ENCODE measurements around the gene FIBCD1. TPM values are rescaled to one million over a fixed set of nuclear protein-coding genes. Genes with fewer than 3 reads are reported as not detected.

FIBCD1 gene
- total RNA-seq, 2 experiments from 2014 or later, result not detected

- POLR2A ChIA-PET, result no interaction called here
- no peak overlapping the region for H3K27ac Mint-ChIP-seq
- DNase-seq, result no peak
- no peaks in the 10 kb centered on the region for H3K9me3 Mint-ChIP-seq
- CTCF ChIA-PET, result no interaction called here
- no peaks in the 10 kb centered on the region for H3K36me3 Mint-ChIP-seq (ENCODE audit: low read depth)
- no peaks in the 10 kb centered on the region for H3K4me1 Mint-ChIP-seq
- H3K4me3 Mint-ChIP-seq, result no peak overlapping the region
- H3K27me3 Mint-ChIP-seq, result peaks cover 5% of the 10 kb centered on the region
These were observed 42.1 kb upstream of the FIBCD1 start for GRCh38 chr9:130981002-130981755.

GRCh38 chr9:130980526-130980925, 41.5 kb upstream of the FIBCD1 start:
- Mint-ChIP-seq H3K4me1 (no peaks in the 10 kb centered on the region), H3K36me3 (ENCODE audit: low read depth) (no peaks in the 10 kb centered on the region), H3K27me3 (peaks cover 5% of the 10 kb centered on the region), H3K27ac (no peak overlapping the region), H3K9me3 (no peaks in the 10 kb centered on the region), H3K4me3 (no peak overlapping the region)
- DNase-seq, result no peak
- ChIA-PET POLR2A (no interaction called here), CTCF (no interaction called here)

- DNase-seq, result no peak
- peaks cover 5% of the 10 kb centered on the region for H3K27me3 Mint-ChIP-seq
- POLR2A ChIA-PET, result no interaction called here
- H3K27ac Mint-ChIP-seq, result no peak overlapping the region
- no peak overlapping the region for H3K4me3 Mint-ChIP-seq
- H3K36me3 Mint-ChIP-seq (ENCODE audit: low read depth), result no peaks in the 10 kb centered on the region
- no peaks in the 10 kb centered on the region for H3K9me3 Mint-ChIP-seq
- CTCF ChIA-PET, result no interaction called here
- H3K4me1 Mint-ChIP-seq, result no peaks in the 10 kb centered on the region
These were observed 40.7 kb upstream of the FIBCD1 start for GRCh38 chr9:130979591-130980385.

GRCh38 chr9:130977811-130978221, 38.8 kb upstream of the FIBCD1 start:
- Mint-ChIP-seq H3K36me3 (ENCODE audit: low read depth) (no peaks in the 10 kb centered on the region), H3K27me3 (peaks cover 5% of the 10 kb centered on the region), H3K27ac (no peak overlapping the region), H3K4me3 (no peak overlapping the region), H3K4me1 (no peaks in the 10 kb centered on the region), H3K9me3 (no peaks in the 10 kb centered on the region)
- ChIA-PET POLR2A (no interaction called here), CTCF (no interaction called here)
- no peak for DNase-seq

- peaks cover 9% of the 10 kb centered on the region for H3K27me3 Mint-ChIP-seq
- CTCF ChIA-PET, result no interaction called here
- no peak overlapping the region for H3K4me3 Mint-ChIP-seq
- H3K27ac Mint-ChIP-seq, result no peak overlapping the region
- DNase-seq, result no peak
- no peaks in the 10 kb centered on the region for H3K4me1 Mint-ChIP-seq
- POLR2A ChIA-PET, result no interaction called here
- H3K9me3 Mint-ChIP-seq, result no peaks in the 10 kb centered on the region
- H3K36me3 Mint-ChIP-seq (ENCODE audit: low read depth), result no peaks in the 10 kb centered on the region
These were observed 37.1 kb upstream of the FIBCD1 start for GRCh38 chr9:130975932-130976841.

- H3K27me3 Mint-ChIP-seq, result peaks cover 7% of the 10 kb centered on the region
- H3K27ac Mint-ChIP-seq, result no peak overlapping the region
- H3K4me3 Mint-ChIP-seq, result no peak overlapping the region
- POLR2A ChIA-PET, result no interaction called here
- CTCF ChIA-PET, result no interaction called here
- H3K36me3 Mint-ChIP-seq (ENCODE audit: low read depth), result no peaks in the 10 kb centered on the region
- H3K9me3 Mint-ChIP-seq, result no peaks in the 10 kb centered on the region
- no peaks in the 10 kb centered on the region for H3K4me1 Mint-ChIP-seq
- no peak for DNase-seq
These were observed 36.1 kb upstream of the FIBCD1 start for GRCh38 chr9:130975156-130975555.

- Mint-ChIP-seq H3K9me3 (no peaks in the 10 kb centered on the region), H3K36me3 (ENCODE audit: low read depth) (no peaks in the 10 kb centered on the region), H3K27ac (no peak overlapping the region), H3K4me1 (no peaks in the 10 kb centered on the region), H3K4me3 (no peak overlapping the region), H3K27me3 (peaks cover 6% of the 10 kb centered on the region)
- ChIA-PET POLR2A (no interaction called here), CTCF (no interaction called here)
- no peak for DNase-seq
These were observed 35.6 kb upstream of the FIBCD1 start for GRCh38 chr9:130974697-130975096.

GRCh38 chr9:130973686-130974281, 34.7 kb upstream of the FIBCD1 start:
- CTCF ChIA-PET, result no interaction called here

GRCh38 chr9:130972957-130973685, 34.1 kb upstream of the FIBCD1 start:
- H3K27ac Mint-ChIP-seq, result no peak overlapping the region
- peaks cover 6% of the 10 kb centered on the region for H3K27me3 Mint-ChIP-seq
- DNase-seq, result no peak
- ChIA-PET POLR2A (no interaction called here), CTCF (no interaction called here)
- no peaks in the 10 kb centered on the region for H3K4me1 Mint-ChIP-seq
- H3K9me3 Mint-ChIP-seq, result no peaks in the 10 kb centered on the region
- H3K4me3 Mint-ChIP-seq, result no peak overlapping the region
- H3K36me3 Mint-ChIP-seq (ENCODE audit: low read depth), result no peaks in the 10 kb centered on the region

More at GRCh38 chr9:130973686-130974281, 34.7 kb upstream of the FIBCD1 start:
- H3K4me1 Mint-ChIP-seq, result no peaks in the 10 kb centered on the region
- H3K9me3 Mint-ChIP-seq, result no peaks in the 10 kb centered on the region
- H3K27me3 Mint-ChIP-seq, result peaks cover 6% of the 10 kb centered on the region
- H3K27ac Mint-ChIP-seq, result no peak overlapping the region
- no peak overlapping the region for H3K4me3 Mint-ChIP-seq
- H3K36me3 Mint-ChIP-seq (ENCODE audit: low read depth), result no peaks in the 10 kb centered on the region
- no peak for DNase-seq
- POLR2A ChIA-PET, result no interaction called here

- Mint-ChIP-seq H3K36me3 (ENCODE audit: low read depth) (no peaks in the 10 kb centered on the region), H3K27ac (no peak overlapping the region), H3K9me3 (no peaks in the 10 kb centered on the region), H3K4me1 (no peaks in the 10 kb centered on the region), H3K4me3 (no peak overlapping the region), H3K27me3 (peaks cover 6% of the 10 kb centered on the region)
- ChIA-PET CTCF (no interaction called here), POLR2A (no interaction called here)
- no peak for DNase-seq
These were observed 33.4 kb upstream of the FIBCD1 start for GRCh38 chr9:130972277-130972956.

GRCh38 chr9:130971294-130971849, 32.3 kb upstream of the FIBCD1 start:
- H3K9me3 Mint-ChIP-seq, result no peaks in the 10 kb centered on the region
- ChIA-PET CTCF (no interaction called here), POLR2A (no interaction called here)
- no peaks in the 10 kb centered on the region for H3K36me3 Mint-ChIP-seq (ENCODE audit: low read depth)
- H3K27me3 Mint-ChIP-seq, result peaks cover 6% of the 10 kb centered on the region
- H3K27ac Mint-ChIP-seq, result no peak overlapping the region
- DNase-seq, result no peak
- no peak overlapping the region for H3K4me3 Mint-ChIP-seq
- no peaks in the 10 kb centered on the region for H3K4me1 Mint-ChIP-seq

GRCh38 chr9:130970855-130971254, 31.8 kb upstream of the FIBCD1 start:
- no peaks in the 10 kb centered on the region for H3K9me3 Mint-ChIP-seq
- H3K4me3 Mint-ChIP-seq, result no peak overlapping the region
- peaks cover 6% of the 10 kb centered on the region for H3K27me3 Mint-ChIP-seq
- POLR2A ChIA-PET, result no interaction called here
- no peak overlapping the region for H3K27ac Mint-ChIP-seq
- H3K4me1 Mint-ChIP-seq, result no peaks in the 10 kb centered on the region
- no peaks in the 10 kb centered on the region for H3K36me3 Mint-ChIP-seq (ENCODE audit: low read depth)
- CTCF ChIA-PET, result no interaction called here
- DNase-seq, result no peak
